Activated naive CD4-positive, alpha-beta T cell treated with anti-CD3 and anti-CD28 coated beads for 36 hours (primary cell): Measurements from ENCODE around the gene CYB5R3. TPM values are rescaled to one million over a fixed set of nuclear protein-coding genes. Genes with fewer than 3 reads are reported as not detected.
"Not testable (repeated sequence)": the region's sequence is repeated elsewhere in the genome, so short reads cannot be mapped to it uniquely, and the experiment has no call there.

Experiments used
- CTCF ChIA-PET: fragments of 350-600 bp; sonication (Branson Sonifier 250); formaldehyde crosslinking; loops from one replicate; lab custom pipeline; 2021; ENCODE audit warnings: antibody characterized with exemption; lab: Charles Lee
- DNase-seq: peaks from one replicate; pipeline ENCODE4 v3.0.0-alpha.2; 2020
- H3K27ac Mint-ChIP-seq: one replicate; pipeline ENCODE4 v1.8.0; 2021; ENCODE audit warnings: mild to moderate bottlenecking, mixed read lengths
- H3K27me3 Mint-ChIP-seq: one replicate; pipeline ENCODE4 v1.8.0; 2021; ENCODE audit warnings: low read depth, mixed read lengths
- H3K36me3 Mint-ChIP-seq: one replicate; pipeline ENCODE4 v1.8.0; 2021; ENCODE audit warnings: low read depth, mixed read lengths
- H3K4me1 Mint-ChIP-seq: one replicate; pipeline ENCODE4 v1.8.0; 2021; ENCODE audit warnings: low read depth, mixed read lengths
- H3K4me3 Mint-ChIP-seq: one replicate; pipeline ENCODE4 v1.8.0; 2021; ENCODE audit warnings: mild to moderate bottlenecking, moderate library complexity, mixed read lengths
- H3K9me3 Mint-ChIP-seq: one replicate; pipeline ENCODE4 v1.8.0; 2021; ENCODE audit warnings: mixed read lengths
- intact Hi-C: fragments of 100-400 bp; cut with micrococcal nuclease; formaldehyde crosslinking; loops from one replicate; pipeline ENCODE4 v1.15.1; 2023
- total RNA-seq, 2 experiments: library from RNA; stranded (reverse); gene quantifications; one replicate each; pipeline ENCODE4 v1.2.3, GENCODE V29; 2021

CYB5R3 gene
- total RNA-seq, 2 experiments from 2014 or later = 61.2 to 63.9 TPM

DNA sequence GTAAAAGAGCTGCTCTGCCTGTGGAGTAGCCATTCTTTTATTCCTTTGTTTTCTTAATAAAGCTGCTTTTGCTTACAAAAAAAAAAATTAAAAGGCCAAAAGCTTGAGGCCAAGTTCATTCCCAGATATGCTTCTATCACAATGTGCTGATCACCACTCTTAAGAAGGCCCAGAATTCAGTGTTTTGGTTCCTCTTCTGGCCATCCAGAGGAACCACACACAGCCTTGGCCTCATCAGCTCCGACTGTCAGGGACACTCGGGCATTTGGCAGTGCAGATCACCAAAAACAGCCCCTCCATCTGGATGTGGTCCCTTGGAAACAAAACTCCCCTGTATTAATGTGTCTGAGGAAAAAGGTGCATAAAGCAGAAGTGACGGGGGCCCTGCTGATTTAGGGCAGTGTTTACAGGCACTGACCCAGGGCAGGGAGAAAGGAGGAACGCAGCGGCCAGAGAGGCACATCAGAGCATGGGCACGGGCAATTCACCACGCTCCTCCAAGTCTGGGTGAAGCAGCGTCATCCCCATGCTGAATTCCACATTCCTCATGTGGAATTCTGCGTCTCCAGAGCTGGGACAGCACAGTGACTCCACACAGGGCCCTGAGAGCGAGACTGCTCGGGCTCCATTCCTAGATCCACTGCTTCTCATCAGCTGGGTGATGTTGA, 52.2 kb downstream of the CYB5R3 start:
- H3K27me3 Mint-ChIP-seq = no peaks in the 10 kb centered on the region
- H3K4me1 Mint-ChIP-seq = no peaks in the 10 kb centered on the region
- no peaks in the 10 kb centered on the region for H3K9me3 Mint-ChIP-seq
- CTCF ChIA-PET = interaction anchor here (0.6 kb wide), 1 partner anchor 35 kb away, joined by 3 read pairs; no protein-coding TSS in a partner anchor
- H3K36me3 Mint-ChIP-seq = peaks cover 30% of the 10 kb centered on the region
- no peak overlapping the region for H3K4me3 Mint-ChIP-seq
- intact Hi-C loops = no loop called here
- no peak overlapping the region for H3K27ac Mint-ChIP-seq
- no peak for DNase-seq

DNA sequence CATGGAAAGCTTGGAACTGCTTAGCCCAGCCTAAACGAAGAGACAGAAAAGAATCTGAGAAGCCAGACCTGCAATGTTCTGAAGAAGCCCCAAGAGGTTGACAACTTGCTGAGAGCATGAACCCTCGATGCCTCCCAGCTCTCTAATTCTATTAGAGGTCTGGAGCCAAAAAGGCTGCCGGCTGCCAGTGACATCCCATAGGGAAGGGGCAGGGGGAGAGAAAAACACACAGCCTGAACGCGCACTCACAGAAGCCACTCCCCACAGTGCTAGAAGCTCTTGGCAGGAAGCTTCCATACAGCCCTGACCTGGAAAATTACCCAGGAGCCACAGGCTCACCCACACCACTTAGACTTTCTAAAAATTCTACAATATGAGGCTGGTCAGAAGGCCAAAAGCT, 52.9 kb downstream of the CYB5R3 start:
- Mint-ChIP-seq H3K27ac (no peak overlapping the region), H3K36me3 (peaks cover 27% of the 10 kb centered on the region), H3K4me3 (no peak overlapping the region), H3K27me3 (no peaks in the 10 kb centered on the region), H3K9me3 (no peaks in the 10 kb centered on the region), H3K4me1 (no peaks in the 10 kb centered on the region)
- intact Hi-C loops = no loop called here
- DNase-seq = no peak
- CTCF ChIA-PET = interaction anchor here (0.6 kb wide), 1 partner anchor 35 kb away, joined by 3 read pairs; no protein-coding TSS in a partner anchor

DNA sequence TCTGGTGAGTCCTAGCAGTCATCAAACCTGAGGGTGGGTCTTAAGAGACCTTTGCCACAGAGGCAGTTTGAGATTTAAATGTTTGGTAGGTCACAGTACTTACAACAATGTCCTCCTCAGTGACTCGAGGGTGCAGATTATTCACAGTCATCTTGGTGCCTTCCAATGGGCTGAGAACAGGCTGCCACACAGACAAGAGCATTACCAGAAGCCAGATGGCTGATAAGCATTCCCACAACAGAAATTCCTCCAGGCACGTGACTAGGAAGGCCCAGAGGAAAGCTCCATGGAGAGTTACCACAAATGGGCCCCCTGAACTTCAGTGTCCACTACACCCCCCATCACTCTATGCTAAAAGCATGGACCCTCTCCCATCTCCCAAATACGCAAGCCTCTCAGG, 53.8 kb downstream of the CYB5R3 start:
- H3K27ac Mint-ChIP-seq = no peak overlapping the region
- CTCF ChIA-PET = no interaction called here
- H3K4me1 Mint-ChIP-seq = no peaks in the 10 kb centered on the region
- H3K27me3 Mint-ChIP-seq = no peaks in the 10 kb centered on the region
- peaks cover 25% of the 10 kb centered on the region for H3K36me3 Mint-ChIP-seq
- DNase-seq = no peak
- no peaks in the 10 kb centered on the region for H3K9me3 Mint-ChIP-seq
- H3K4me3 Mint-ChIP-seq = no peak overlapping the region
- intact Hi-C loops = no loop called here

DNA sequence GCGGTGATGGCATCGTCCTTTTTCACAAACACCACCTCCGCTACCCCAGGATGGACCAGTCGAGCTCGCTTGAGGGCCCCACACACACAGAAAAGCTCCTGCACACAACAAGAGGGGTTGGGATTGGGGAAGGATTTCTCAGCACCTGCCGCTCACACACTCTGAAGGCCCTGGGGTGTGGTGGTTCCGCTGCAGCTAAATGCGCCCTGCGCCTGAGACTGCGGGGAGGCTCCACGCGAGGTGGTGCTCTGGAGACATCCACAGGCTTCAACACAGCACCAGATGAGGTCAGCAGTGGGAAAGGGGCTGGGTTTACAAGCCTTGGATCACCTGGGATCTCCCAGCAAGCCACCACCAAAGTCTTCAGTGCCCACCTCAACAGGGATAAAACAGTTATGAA, 57.2 kb downstream of the CYB5R3 start:
- no peak for DNase-seq
- H3K9me3 Mint-ChIP-seq = no peaks in the 10 kb centered on the region
- no peak overlapping the region for H3K27ac Mint-ChIP-seq
- H3K4me1 Mint-ChIP-seq = no peaks in the 10 kb centered on the region
- CTCF ChIA-PET = interaction anchor here (1.0 kb wide), 1 partner anchor 20 kb away, joined by 3 read pairs; no protein-coding TSS in a partner anchor
- no peak overlapping the region for H3K4me3 Mint-ChIP-seq
- H3K27me3 Mint-ChIP-seq = no peaks in the 10 kb centered on the region
- intact Hi-C loops = no loop called here
- peaks cover 23% of the 10 kb centered on the region for H3K36me3 Mint-ChIP-seq

GRCh38 chr22:42587588-42588175, 61.5 kb downstream of the CYB5R3 start:
- CTCF ChIA-PET = no interaction called here
- DNase-seq = no peak
- no peaks in the 10 kb centered on the region for H3K27me3 Mint-ChIP-seq
- no peaks in the 10 kb centered on the region for H3K4me1 Mint-ChIP-seq
- no peaks in the 10 kb centered on the region for H3K9me3 Mint-ChIP-seq
- intact Hi-C loops = no loop called here
- no peak overlapping the region for H3K4me3 Mint-ChIP-seq
- H3K36me3 Mint-ChIP-seq = peaks cover 21% of the 10 kb centered on the region
- H3K27ac Mint-ChIP-seq = no peak overlapping the region

- intact Hi-C loops = no loop called here
- peaks cover 25% of the 10 kb centered on the region for H3K36me3 Mint-ChIP-seq
- no peak for DNase-seq
- CTCF ChIA-PET = interaction anchor here (0.5 kb wide), 1 partner anchor 142 kb away, joined by 3 read pairs; no protein-coding TSS in a partner anchor
- H3K27ac Mint-ChIP-seq = peak overlapping the region; percentile 28
- H3K9me3 Mint-ChIP-seq = no peaks in the 10 kb centered on the region
- peaks cover 3% of the 10 kb centered on the region for H3K4me1 Mint-ChIP-seq
- no peaks in the 10 kb centered on the region for H3K27me3 Mint-ChIP-seq
- no peak overlapping the region for H3K4me3 Mint-ChIP-seq
Observed at GRCh38 chr22:42586381-42586780, 62.8 kb downstream of the CYB5R3 start.

- Mint-ChIP-seq H3K4me1 (peaks cover 6% of the 10 kb centered on the region), H3K36me3 (peaks cover 26% of the 10 kb centered on the region), H3K27ac (no peak overlapping the region), H3K27me3 (no peaks in the 10 kb centered on the region), H3K4me3 (no peak overlapping the region), H3K9me3 (no peaks in the 10 kb centered on the region)
- intact Hi-C loops = no loop called here
- no peak for DNase-seq
- CTCF ChIA-PET = interaction anchor here (1.1 kb wide), 1 partner anchor 15 kb away, joined by 3 read pairs; no protein-coding TSS in a partner anchor
Observed at GRCh38 chr22:42585096-42585495, 64.1 kb downstream of the CYB5R3 start.

DNA sequence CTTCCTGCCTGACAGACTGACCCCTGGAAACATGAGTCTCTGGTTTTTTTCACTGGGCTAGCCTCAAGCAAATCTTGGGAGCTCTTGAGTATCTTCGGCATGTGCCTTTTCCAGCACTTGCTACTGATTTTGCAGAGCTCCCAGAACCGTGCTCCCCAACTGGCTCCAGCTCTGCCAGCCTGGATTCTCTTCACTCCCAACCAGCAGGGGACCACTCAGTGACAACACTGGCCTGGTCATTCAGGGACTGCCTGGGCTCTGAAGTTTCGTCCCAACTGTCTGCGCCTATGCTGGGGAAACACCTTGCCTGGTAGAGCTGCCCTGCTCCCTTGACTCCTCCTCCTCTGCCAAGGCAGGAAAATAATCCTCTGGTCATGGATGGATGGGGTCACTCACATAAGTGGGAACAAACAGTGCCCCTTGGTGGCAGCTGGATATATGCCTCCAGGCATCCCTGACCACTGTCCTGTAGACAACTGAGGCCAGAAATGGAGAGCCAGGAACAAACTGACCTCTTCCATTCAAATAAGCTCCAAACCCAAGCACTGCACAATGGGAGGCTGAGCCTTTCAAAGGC, 64.7 kb downstream of the CYB5R3 start:
- Mint-ChIP-seq H3K4me3 (no peak overlapping the region), H3K9me3 (no peaks in the 10 kb centered on the region), H3K36me3 (peaks cover 22% of the 10 kb centered on the region), H3K27me3 (no peaks in the 10 kb centered on the region), H3K27ac (no peak overlapping the region), H3K4me1 (peaks cover 6% of the 10 kb centered on the region)
- intact Hi-C loops = no loop called here
- no peak for DNase-seq
- CTCF ChIA-PET = no interaction called here

GRCh38 chr22:42582987-42583386, 66.2 kb downstream of the CYB5R3 start:
- CTCF ChIA-PET = no interaction called here
- no peak for DNase-seq
- Mint-ChIP-seq H3K27me3 (no peaks in the 10 kb centered on the region), H3K4me3 (no peak overlapping the region), H3K36me3 (peaks cover 25% of the 10 kb centered on the region), H3K9me3 (no peaks in the 10 kb centered on the region), H3K27ac (no peak overlapping the region), H3K4me1 (peaks cover 8% of the 10 kb centered on the region)
- intact Hi-C loops = loop anchor here (1.0 kb wide), 1 partner anchor 31 kb away; the partner anchor contains the start of gene POLDIP3

DNA sequence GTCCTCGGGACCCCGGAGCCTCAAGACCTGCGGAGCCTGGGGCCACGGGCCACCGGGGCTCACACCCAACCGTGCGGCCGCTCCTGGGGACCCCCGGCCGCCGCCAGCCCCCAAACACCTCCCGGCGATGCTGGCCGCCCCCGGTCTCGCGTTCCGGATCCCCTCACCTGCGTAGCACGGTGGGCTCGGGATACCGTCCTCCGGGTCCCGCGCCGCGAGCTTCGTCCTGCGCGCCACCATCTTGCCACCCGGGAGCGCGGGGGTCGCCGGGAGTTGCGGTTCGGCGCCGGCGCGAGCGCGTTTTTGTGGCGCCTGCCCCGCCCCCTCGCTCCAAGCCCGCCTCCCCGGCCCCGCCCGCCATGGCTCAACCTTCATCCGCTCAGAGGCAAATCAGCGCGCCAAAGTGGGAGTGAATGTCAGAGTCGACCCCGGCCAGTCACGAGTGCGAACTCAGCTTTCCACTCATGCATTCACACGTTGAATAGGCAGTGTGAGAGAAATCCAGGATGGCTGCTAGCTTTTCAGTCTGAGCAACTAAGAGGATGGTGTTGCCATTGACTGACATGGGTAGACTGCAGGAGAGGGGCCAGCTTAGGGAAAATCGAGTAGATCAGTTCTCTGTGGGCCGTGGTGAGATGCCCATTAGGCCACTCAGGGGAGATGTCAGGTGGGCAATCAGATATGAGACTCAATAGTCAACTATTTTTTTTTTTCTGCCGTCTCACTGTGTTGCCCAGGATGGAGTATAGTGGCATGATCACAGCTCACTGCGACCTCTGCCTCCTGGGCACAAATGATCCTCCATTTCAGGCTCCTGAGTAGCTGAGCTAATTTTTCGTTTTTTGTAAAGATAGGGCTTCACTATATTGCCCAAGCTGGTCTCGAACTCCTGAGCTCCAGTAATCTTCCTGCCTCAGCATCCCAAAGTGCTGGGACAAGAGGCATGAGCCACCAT, 67.2 kb downstream of the CYB5R3 start:
- Mint-ChIP-seq H3K36me3 (peaks cover 24% of the 10 kb centered on the region), H3K4me1 (peaks cover 10% of the 10 kb centered on the region), H3K4me3 (peak overlapping the region; percentile 96), H3K27ac (peak overlapping the region; percentile 73), H3K9me3 (no peaks in the 10 kb centered on the region), H3K27me3 (no peaks in the 10 kb centered on the region)
- intact Hi-C loops = loop anchor here (1.0 kb wide), 1 partner anchor 32 kb away; the partner anchor contains the start of gene POLDIP3
- DNase-seq = peak; percentile 92
- CTCF ChIA-PET = interaction anchor here (0.6 kb wide), 1 partner anchor 32 kb away, joined by 4 read pairs; no protein-coding TSS in a partner anchor

DNA sequence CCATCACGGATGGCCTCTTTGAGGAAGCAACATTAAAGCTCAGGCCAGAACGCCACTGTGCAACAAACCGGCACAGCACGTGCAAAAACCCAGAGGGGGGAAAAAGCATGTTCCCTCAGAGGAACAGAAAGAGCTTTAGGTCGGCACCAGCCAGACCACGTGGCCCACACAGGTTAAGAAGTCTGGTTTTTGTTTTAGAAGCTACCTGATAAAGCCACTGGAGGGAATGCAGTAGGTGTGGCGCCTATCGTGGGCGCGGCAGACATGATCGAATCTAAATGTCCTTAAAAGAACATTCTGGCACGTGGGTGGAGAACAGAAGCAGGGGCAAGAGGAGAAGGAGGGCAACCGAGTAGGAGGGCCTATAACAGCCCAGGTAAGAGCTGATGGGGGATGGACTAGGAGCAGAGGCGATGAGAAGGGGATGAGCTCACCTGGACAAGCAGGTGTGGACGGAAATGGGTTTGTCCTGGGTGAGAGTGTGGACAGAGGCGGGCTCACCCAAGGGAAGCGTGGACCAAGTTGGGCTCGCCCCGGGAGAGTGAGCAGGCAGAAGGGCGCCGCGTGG, 67.9 kb downstream of the CYB5R3 start:
- H3K27me3 Mint-ChIP-seq, CTCF ChIA-PET, DNase-seq, H3K9me3 Mint-ChIP-seq, intact Hi-C loops: not testable (repeated sequence)
- Mint-ChIP-seq H3K27ac (peak overlapping the region; percentile 86), H3K4me1 (peaks cover 10% of the 10 kb centered on the region), H3K36me3 (peaks cover 24% of the 10 kb centered on the region), H3K4me3 (peak overlapping the region; percentile 96)
